ENCODE measurements around the gene RNASE7.

Gene RNASE7

DNA sequence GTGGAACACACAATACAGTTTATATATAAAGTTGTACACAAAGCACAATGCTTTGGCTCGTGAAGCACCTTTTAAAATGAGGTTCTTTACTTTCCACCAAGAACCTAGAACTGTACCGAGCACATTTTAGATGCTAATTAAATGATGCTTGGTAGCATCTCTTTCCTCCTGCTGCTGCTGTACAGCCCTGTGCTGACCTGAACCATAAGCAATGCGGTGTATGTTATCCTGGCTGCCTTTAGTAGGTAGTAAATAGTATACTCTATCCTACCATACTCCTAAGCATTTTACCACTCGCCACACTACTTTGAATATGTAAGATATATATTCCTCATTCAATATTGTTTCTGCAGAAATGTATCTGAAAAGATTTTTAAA, 12.6 kb downstream of the RNASE7 start:
- TF ChIP-seq, protein P1, sequence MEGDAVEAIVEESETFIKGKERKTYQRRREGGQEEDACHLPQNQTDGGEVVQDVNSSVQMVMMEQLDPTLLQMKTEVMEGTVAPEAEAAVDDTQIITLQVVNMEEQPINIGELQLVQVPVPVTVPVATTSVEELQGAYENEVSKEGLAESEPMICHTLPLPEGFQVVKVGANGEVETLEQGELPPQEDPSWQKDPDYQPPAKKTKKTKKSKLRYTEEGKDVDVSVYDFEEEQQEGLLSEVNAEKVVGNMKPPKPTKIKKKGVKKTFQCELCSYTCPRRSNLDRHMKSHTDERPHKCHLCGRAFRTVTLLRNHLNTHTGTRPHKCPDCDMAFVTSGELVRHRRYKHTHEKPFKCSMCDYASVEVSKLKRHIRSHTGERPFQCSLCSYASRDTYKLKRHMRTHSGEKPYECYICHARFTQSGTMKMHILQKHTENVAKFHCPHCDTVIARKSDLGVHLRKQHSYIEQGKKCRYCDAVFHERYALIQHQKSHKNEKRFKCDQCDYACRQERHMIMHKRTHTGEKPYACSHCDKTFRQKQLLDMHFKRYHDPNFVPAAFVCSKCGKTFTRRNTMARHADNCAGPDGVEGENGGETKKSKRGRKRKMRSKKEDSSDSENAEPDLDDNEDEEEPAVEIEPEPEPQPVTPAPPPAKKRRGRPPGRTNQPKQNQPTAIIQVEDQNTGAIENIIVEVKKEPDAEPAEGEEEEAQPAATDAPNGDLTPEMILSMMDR (IDR thresholded peaks at IDR 0.05): no peak
- no peaks in the 10 kb centered on the region for H3K36me3 ChIP-seq
- no peak overlapping the region for H3K27ac ChIP-seq
- no peak overlapping the region for H3K4me3 ChIP-seq
- intact Hi-C loops (cut with DNase I; ENCODE audit: low total_unique reads): no loop called here
- H3K9me3 ChIP-seq: no peaks in the 10 kb centered on the region
- H3K27me3 ChIP-seq: no peaks in the 10 kb centered on the region
- no peaks in the 10 kb centered on the region for H3K4me1 ChIP-seq
- DNase-seq: no peak

DNA sequence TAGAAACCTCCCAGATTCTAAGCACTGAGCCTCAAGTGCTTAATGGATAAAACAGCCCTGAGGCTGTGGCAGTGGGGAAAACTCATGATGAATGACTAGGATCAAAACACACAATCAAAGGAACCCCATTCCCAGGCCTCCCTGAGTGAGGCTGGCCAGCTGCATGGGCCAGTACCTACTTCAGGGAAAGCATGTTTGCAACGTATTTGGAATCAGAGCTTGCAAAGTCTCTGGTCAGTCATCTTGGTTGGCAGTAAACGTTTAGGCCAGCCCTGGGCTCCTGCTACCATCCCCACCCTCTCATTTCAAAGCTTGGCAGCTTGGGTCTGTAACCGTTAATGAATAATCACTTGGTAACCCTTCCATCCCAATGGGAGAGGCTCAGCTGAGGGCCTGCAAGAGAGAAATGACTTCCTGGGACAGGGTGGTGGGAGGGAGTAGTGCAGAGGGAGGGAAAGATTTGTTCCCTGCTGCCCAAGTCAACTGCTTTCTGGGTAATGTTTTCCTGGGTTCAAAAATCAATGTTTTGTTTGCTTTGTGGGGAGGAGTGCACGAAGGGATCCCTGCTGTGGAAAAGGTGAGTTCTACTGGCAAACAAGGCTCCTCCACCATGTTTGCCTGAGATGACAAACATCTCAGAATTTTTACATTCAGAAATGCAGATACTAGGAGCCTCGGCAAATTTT, 13.4 kb downstream of the RNASE7 start:
- H3K27ac ChIP-seq: no peak overlapping the region
- no peak for DNase-seq
- no peaks in the 10 kb centered on the region for H3K36me3 ChIP-seq
- no peak overlapping the region for H3K4me3 ChIP-seq
- no peaks in the 10 kb centered on the region for H3K27me3 ChIP-seq
- TF ChIP-seq, protein P1 (IDR thresholded peaks at IDR 0.05): no peak
- no peaks in the 10 kb centered on the region for H3K9me3 ChIP-seq
- H3K4me1 ChIP-seq: no peaks in the 10 kb centered on the region
- intact Hi-C loops (cut with DNase I; ENCODE audit: low total_unique reads): no loop called here

DNA sequence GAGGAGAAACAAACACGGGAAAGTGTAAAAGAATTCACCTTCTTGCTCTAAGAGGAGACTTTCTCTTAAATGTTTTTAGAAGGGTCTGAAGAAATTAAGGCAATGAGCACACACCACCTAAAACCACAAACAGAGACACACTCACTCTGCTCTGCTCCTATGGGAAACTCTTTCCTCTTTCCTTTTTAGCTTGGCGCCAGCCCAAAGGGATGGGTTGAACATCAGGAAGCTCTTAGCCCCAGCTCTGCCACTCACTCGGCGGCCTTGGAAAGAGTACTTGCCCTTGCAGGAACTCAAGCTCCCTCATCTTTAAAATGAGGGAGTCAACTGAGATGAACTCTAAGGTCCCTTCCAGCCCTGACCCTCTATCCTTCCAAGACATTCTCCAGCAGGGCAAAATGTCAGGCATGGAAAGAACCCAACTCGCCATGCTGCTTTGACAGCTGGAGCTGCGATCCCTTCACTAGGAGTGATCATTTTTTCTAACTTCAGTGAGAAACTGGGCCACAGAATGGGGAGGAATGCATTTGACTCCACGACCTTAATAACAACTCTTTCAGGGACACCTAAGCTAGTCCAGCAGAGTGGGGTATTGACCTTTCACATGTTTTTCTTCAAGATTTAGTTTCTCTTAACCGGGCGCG, 14.5 kb downstream of the RNASE7 start:
- Histone ChIP-seq H3K4me1 (no peaks in the 10 kb centered on the region), H3K4me3 (no peak overlapping the region), H3K36me3 (no peaks in the 10 kb centered on the region), H3K27ac (no peak overlapping the region), H3K9me3 (no peaks in the 10 kb centered on the region), H3K27me3 (no peaks in the 10 kb centered on the region)
- DNase-seq: no peak
- TF ChIP-seq, protein P1 (IDR thresholded peaks at IDR 0.05): no peak
- intact Hi-C loops (cut with DNase I; ENCODE audit: low total_unique reads): no loop called here

DNA sequence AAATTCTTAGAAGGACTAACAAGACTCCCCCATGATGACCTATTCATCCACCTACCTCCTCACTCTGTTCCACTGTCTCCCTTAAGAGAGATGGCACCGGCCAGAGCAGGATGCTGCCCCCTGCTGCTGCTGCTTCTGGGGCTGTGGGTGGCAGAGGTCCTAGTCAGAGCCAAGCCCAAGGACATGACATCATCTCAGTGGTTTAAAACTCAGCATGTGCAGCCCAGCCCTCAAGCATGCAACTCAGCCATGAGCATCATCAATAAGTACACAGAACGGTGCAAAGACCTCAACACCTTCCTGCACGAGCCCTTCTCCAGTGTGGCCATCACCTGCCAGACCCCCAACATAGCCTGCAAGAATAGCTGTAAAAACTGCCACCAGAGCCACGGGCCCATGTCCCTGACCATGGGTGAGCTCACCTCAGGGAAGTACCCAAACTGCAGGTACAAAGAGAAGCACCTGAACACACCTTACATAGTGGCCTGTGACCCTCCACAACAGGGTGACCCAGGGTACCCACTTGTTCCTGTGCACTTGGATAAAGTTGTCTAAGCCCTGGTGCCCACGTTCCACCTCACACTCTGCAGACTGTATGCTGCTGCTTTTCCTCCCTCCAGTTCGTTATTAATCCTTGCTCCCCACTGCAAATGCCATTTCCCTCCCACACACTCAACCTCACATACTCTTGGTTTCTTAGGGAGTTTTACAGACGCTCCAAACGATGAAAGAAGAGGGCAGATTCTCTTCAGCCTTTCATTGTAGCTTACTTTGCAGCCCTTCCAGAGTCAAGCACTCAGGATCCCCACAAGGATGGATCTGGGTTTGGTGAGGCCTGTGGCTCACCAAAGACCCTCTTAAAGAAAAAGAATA, 15.9 kb downstream of the RNASE7 start, which contains the start of gene RNASE8:
RNASE8 (plus strand) TSS at position 20 of the 873 bp plus-strand sequence; CDS start at position 91, 71 bp downstream.
- Histone ChIP-seq H3K27me3 (no peaks in the 10 kb centered on the region), H3K4me1 (no peaks in the 10 kb centered on the region), H3K4me3 (no peak within 1 kb of the TSS), H3K36me3 (no peaks in the 10 kb centered on the region), H3K9me3 (no peaks in the 10 kb centered on the region), H3K27ac (no peak within 1 kb of the TSS)
- TF ChIP-seq, protein P1 (IDR thresholded peaks at IDR 0.05): no peak
- no peak for DNase-seq
- intact Hi-C loops (cut with DNase I; ENCODE audit: low total_unique reads): no loop called here

DNA sequence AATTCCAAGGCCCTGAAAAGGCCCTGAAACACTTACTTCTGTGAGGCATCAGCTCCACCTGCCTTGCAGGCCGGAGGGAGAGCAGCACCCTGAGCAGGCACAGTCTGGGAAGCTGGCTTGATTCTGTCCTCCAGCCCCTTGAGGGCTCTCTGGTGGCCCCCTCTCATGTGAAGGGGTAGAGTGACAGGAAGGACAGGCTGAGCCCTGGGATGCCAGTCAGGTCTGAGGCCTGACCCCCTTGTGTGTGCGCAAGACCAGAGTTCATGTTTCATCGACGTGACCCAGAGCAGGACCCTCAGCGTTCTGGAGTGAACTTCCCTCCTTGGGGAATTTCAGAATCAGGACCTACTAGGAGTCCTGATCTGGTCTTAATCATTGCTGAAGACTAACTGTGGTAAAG, 16.7 kb downstream of the RNASE7 start:
- no peak overlapping the region for H3K27ac ChIP-seq
- H3K36me3 ChIP-seq: no peaks in the 10 kb centered on the region
- H3K9me3 ChIP-seq: no peaks in the 10 kb centered on the region
- intact Hi-C loops (cut with DNase I; ENCODE audit: low total_unique reads): no loop called here
- TF ChIP-seq, protein P1 (IDR thresholded peaks at IDR 0.05): no peak
- no peak overlapping the region for H3K4me3 ChIP-seq
- no peak for DNase-seq
- H3K27me3 ChIP-seq: no peaks in the 10 kb centered on the region
- no peaks in the 10 kb centered on the region for H3K4me1 ChIP-seq
